HCT116 (cell line): ENCODE results near the gene DTNB. TPM values are rescaled to one million over a fixed set of nuclear protein-coding genes. Genes with fewer than 3 reads are reported as not detected.
"Not testable (repeated sequence)": the region's sequence is repeated elsewhere in the genome, so short reads cannot be mapped to it uniquely, and the experiment has no call there.

Experiments
- ATAC-seq: fragments of 200-7000 bp; cut with Tn5 transposase; 2 replicates; pipeline ENCODE4 v1.9.1; 2020; ENCODE audit warnings: mild to moderate bottlenecking, moderate library complexity
- BruUV-seq: library from RNA; stranded (reverse); fragments of 400-500 nt; replicated peaks from 2 replicates; lab custom pipeline; 2021; lab: Mats Ljungman, UMichigan
- CTCF ChIA-PET: fragments of 300-600 bp; sonication (Branson Sonifier 250); formaldehyde crosslinking; loops from one replicate; lab custom pipeline; 2021; ENCODE audit warnings: antibody characterized with exemption; lab: Charles Lee
- POLR2A ChIA-PET: fragments of 300-600, 350-600 bp; sonication (Branson Sonifier 250); formaldehyde crosslinking; loops from one replicate; lab custom pipeline; 2021; ENCODE audit warnings: antibody characterized with exemption; lab: Charles Lee
- RAD21 ChIA-PET, 2 experiments: fragments of 300-600 bp; sonication (Branson Sonifier 250); formaldehyde crosslinking; loops; one replicate each; lab custom pipeline; 2023; ENCODE audit warnings: low total read pairs in 2 of 2; ENCODE audit not compliant: uncharacterized antibody in 2 of 2, unreplicated experiment in 2 of 2, low non-redundant PET in 1 of 2; lab: Charles Lee
- DNase-seq: peaks from one replicate; pipeline ENCODE4 v3.0.0-alpha.2; 2010; ENCODE audit warnings: low read depth, low spot score
- H2AFZ ChIP-seq: fragments of 200-600 bp; shearing (Covaris generic), sonication (generic); 2 replicates; pipeline ENCODE4 v1.6.1; 2017; ENCODE audit warnings: low read depth, mixed run types, mixed read lengths, antibody characterized with exemption, low read length; ENCODE audit not compliant: poor library complexity, severe bottlenecking
- H3K27ac ChIP-seq: 2 replicates; pipeline ENCODE4 v1.5.1; 2012; ENCODE audit warnings: low read depth, low read length
- H3K27me3 ChIP-seq: fragments of 200-600 bp; sonication (generic); 2 replicates; pipeline ENCODE4 v1.6.1; 2016; ENCODE audit warnings: mixed run types, low read length, mixed read lengths; ENCODE audit not compliant: insufficient read depth
- H3K36me3 ChIP-seq, 2 experiments: fragments of 200-500 bp in 1 of 2; fragments of 200-600 bp in 1 of 2; sonication (Bioruptor generic) in 1 of 2; sonication (generic) in 1 of 2; 2 replicates each; pipeline versions ENCODE4 v1.5.1 to v1.6.1; 2014 to 2016; ENCODE audit warnings: low read length in 2 of 2, inconsistent platforms in 1 of 2, mixed read lengths in 1 of 2, mixed run types in 1 of 2; ENCODE audit not compliant: insufficient read depth in 2 of 2, control insufficient read depth in 1 of 2
- H3K4me1 ChIP-seq, 2 experiments: fragments of 200-600 bp in 1 of 2; sonication (generic) in 1 of 2; 2 replicates each; pipeline versions ENCODE4 v1.5.1 to v1.6.1; 2012 to 2017; ENCODE audit warnings: low read length in 2 of 2, inconsistent platforms in 1 of 2, mild to moderate bottlenecking in 1 of 2, mixed read lengths in 1 of 2, mixed run types in 1 of 2, moderate library complexity in 1 of 2; ENCODE audit not compliant: insufficient read depth in 2 of 2, control insufficient read depth in 1 of 2
- H3K4me2 ChIP-seq: fragments of 200-600 bp; sonication (generic); 2 replicates; pipeline ENCODE4 v1.6.1; 2017; ENCODE audit warnings: mixed run types, low read length, mixed read lengths
- H3K4me3 ChIP-seq, 2 experiments: fragments of 200-600 bp in 1 of 2; sonication (generic) in 1 of 2; replicated peaks in 1 of 2; 2 replicates each; pipeline ENCODE4 v1.5.1; 2011 to 2016; ENCODE audit warnings: low read length in 2 of 2, control low read depth in 1 of 2, low read depth in 1 of 2, mild to moderate bottlenecking in 1 of 2, mixed read lengths in 1 of 2, mixed run types in 1 of 2
- H3K79me2 ChIP-seq: fragments of 200-600 bp; sonication (generic); 2 replicates; pipeline ENCODE4 v1.6.1; 2017; ENCODE audit warnings: mild to moderate bottlenecking, mixed run types, low read length, moderate library complexity, mixed read lengths; ENCODE audit not compliant: insufficient read depth
- H3K9ac ChIP-seq: fragments of 200-600 bp; sonication (generic); 2 replicates; pipeline ENCODE4 v1.6.1; 2016; ENCODE audit warnings: low read length, mixed read lengths
- H3K9me2 ChIP-seq: fragments of 200-600 bp; sonication (generic), shearing (Covaris generic); 2 replicates; pipeline ENCODE4 v1.6.1; 2017; ENCODE audit warnings: mixed run types, mild to moderate bottlenecking, moderate library complexity; ENCODE audit not compliant: insufficient read depth
- H3K9me3 ChIP-seq, 2 experiments: fragments of 200-500 bp in 1 of 2; fragments of 200-600 bp in 1 of 2; sonication (Bioruptor generic) in 1 of 2; sonication (generic) in 1 of 2; 2 replicates each; pipeline ENCODE4 v1.6.1; 2014 to 2017; ENCODE audit warnings: low read length in 2 of 2, mixed read lengths in 2 of 2, inconsistent platforms in 1 of 2, low read depth in 1 of 2, mild to moderate bottlenecking in 1 of 2, mixed run types in 1 of 2, moderate library complexity in 1 of 2; ENCODE audit not compliant: control insufficient read depth in 1 of 2, insufficient read depth in 1 of 2
- H4K20me1 ChIP-seq: fragments of 200-600 bp; sonication (generic), shearing (Covaris generic); 2 replicates; pipeline ENCODE4 v1.6.1; 2017; ENCODE audit warnings: mixed run types, mild to moderate bottlenecking, moderate library complexity; ENCODE audit not compliant: insufficient read depth
- ATF3 ChIP-seq: IDR thresholded peaks from 2 replicates; pipeline ENCODE4 v1.6.1; 2012
- CBX3 ChIP-seq: IDR thresholded peaks from 2 replicates; pipeline ENCODE4 v1.6.1; 2012; ENCODE audit warnings: low read depth
- CEBPB ChIP-seq: IDR thresholded peaks from 2 replicates; pipeline ENCODE4 v1.6.1; 2012; ENCODE audit warnings: low read depth
- EGR1 ChIP-seq: IDR thresholded peaks from 2 replicates; pipeline ENCODE4 v1.6.1; 2012; ENCODE audit warnings: low read depth
- ELF1 ChIP-seq: IDR thresholded peaks from 2 replicates; pipeline ENCODE4 v1.6.1; 2012; ENCODE audit warnings: low read depth, borderline replicate concordance
- EZH2phosphoT487 ChIP-seq: fragments of 200-600 bp; IDR thresholded peaks from 2 replicates; pipeline ENCODE4 v1.6.1; 2018; ENCODE audit warnings: antibody characterized with exemption, borderline replicate concordance
- JUND ChIP-seq: IDR thresholded peaks from 2 replicates; pipeline ENCODE4 v1.6.1; 2012
- POLR2AphosphoS5 ChIP-seq: IDR thresholded peaks from 2 replicates; pipeline ENCODE4 v1.6.1; 2011; ENCODE audit warnings: mild to moderate bottlenecking, low read depth, low read length, moderate library complexity
- RAD21 ChIP-seq: IDR thresholded peaks from 2 replicates; pipeline ENCODE4 v1.6.1; 2012; ENCODE audit warnings: low read depth, mild to moderate bottlenecking
- SIN3A ChIP-seq: IDR thresholded peaks from 2 replicates; pipeline ENCODE4 v1.6.1; 2012; ENCODE audit warnings: low read depth
- TCF7L2 ChIP-seq: IDR thresholded peaks from 2 replicates; pipeline ENCODE4 v1.7.0; 2011; ENCODE audit warnings: borderline replicate concordance, inconsistent platforms; ENCODE audit not compliant: insufficient read depth, insufficient read length; ENCODE audit errors: extremely low read depth
- YY1 ChIP-seq: IDR thresholded peaks from 2 replicates; pipeline ENCODE4 v1.6.1; 2011; ENCODE audit warnings: low read length, low read depth, moderate library complexity, mild to moderate bottlenecking; ENCODE audit not compliant: insufficient replicate concordance; ENCODE audit errors: extremely low read depth
- ZBTB33 ChIP-seq: IDR thresholded peaks from 2 replicates; pipeline ENCODE4 v1.6.1; 2011; ENCODE audit warnings: mild to moderate bottlenecking, low read length, moderate library complexity; ENCODE audit not compliant: insufficient replicate concordance; ENCODE audit errors: extremely low read depth
- ZFX ChIP-seq: fragments of 450-650 bp; IDR thresholded peaks from 2 replicates; pipeline ENCODE4 v1.6.1; 2017
- ZNF274 ChIP-seq: fragments of 200-500 bp; sonication (Bioruptor generic); IDR thresholded peaks from 2 replicates; pipeline ENCODE4 v1.6.1; 2014; ENCODE audit warnings: mild to moderate bottlenecking, low read depth, low read length, inconsistent platforms
- intact Hi-C: fragments of 100-400 bp; cut with micrococcal nuclease; formaldehyde crosslinking; loops from 2 replicates; pipeline ENCODE4 v1.10.0; 2022
- total RNA-seq: library from RNA; stranded (reverse); gene quantifications from one replicate; pipeline ENCODE4 v1.2.1, GENCODE V29; 2021; ENCODE audit not compliant: unreplicated experiment

Gene DTNB
- total RNA-seq, 1 experiment from 2014 or later: 30.2 TPM

DNA sequence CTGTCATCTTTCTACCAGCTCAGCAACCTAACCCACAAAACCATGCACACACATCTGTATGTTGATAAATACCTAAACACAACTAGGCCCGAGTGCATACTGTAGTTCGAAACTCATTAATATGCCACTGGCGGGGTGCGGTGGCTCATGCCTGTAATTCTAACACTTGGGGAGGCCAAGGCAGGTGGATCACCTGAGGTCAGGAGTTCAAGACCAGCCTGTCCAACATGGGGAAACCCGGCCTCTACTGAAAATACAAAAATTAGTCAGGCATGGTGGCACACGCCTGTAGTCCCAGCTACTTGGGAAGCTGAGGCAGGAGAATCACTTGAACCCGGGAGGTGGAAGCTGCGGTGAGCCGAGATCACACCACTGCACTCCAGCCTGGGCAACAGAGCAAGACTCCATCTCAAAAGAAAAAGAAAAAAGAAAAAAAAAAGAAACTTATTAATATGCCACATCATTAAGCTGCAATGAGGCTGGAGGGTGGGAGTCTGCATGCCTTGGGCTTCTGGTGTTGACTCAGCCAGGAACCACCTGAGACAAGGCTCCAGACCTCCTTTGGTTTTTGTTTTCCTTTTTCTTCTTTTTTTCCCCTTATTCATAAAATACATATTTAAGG, 71.6 kb downstream of the DTNB start:
- H4K20me1 ChIP-seq, H3K9me2 ChIP-seq, H2AFZ ChIP-seq, H3K27ac ChIP-seq, H3K4me3 ChIP-seq, POLR2A ChIA-PET, CTCF ChIA-PET, ATAC-seq, H3K36me3 ChIP-seq, H3K4me1 ChIP-seq, BruUV-seq, H3K9ac ChIP-seq, H3K9me3 ChIP-seq, H3K4me2 ChIP-seq, intact Hi-C loops, RAD21 ChIA-PET, H3K79me2 ChIP-seq, H3K27me3 ChIP-seq, DNase-seq: not testable (repeated sequence)

GRCh38 chr2:25598911-25599310, 74.5 kb downstream of the DTNB start:
- Histone ChIP-seq H3K4me1 (no peaks in the 10 kb centered on the region), H3K9me2 (no peaks in the 10 kb centered on the region), H3K79me2 (no peaks in the 10 kb centered on the region), H3K27me3 (no peaks in the 10 kb centered on the region), H3K9me3 (no peaks in the 10 kb centered on the region), H3K9ac (no peak overlapping the region), H3K27ac (no peak overlapping the region), H2AFZ (no peak overlapping the region), H4K20me1 (0 out of 2 replicates have a peak, but pooled peaks cover 4% of the 10 kb centered on the region), H3K4me3 (no peak overlapping the region), H3K4me2 (no peak overlapping the region), H3K36me3 (no peaks in the 10 kb centered on the region)
- no TSS peak for BruUV-seq
- intact Hi-C loops: no loop called here
- ChIA-PET POLR2A (no interaction called here), RAD21 (no interaction called here), CTCF (interaction anchor here (1.0 to 2.1 kb wide), 3 partner anchors 8 to 65 kb away, joined by 3 to 6 read pairs (median 4); no protein-coding TSS in a partner anchor)
- TF ChIP-seq ZFX (no peak), ELF1 (no peak), CEBPB (no peak), POLR2AphosphoS5 (no peak), YY1 (no peak), RAD21 (no peak), CBX3 (no peak), TCF7L2 (no peak), EZH2phosphoT487 (no peak), EGR1 (no peak), SIN3A (no peak), JUND (no peak), ZBTB33 (no peak), ATF3 (no peak), ZNF274 (no peak)
- ATAC-seq (no peak), DNase-seq (no peak)
